Measurements from ENCODE around the gene SMIM29.
A peak's percentile ranks its signal among the peaks of the same experiment; 100 is the strongest.
"Not testable (repeated sequence)": the region's sequence is repeated elsewhere in the genome, so short reads cannot be mapped to it uniquely, and the experiment has no call there.

SMIM29 gene

DNA sequence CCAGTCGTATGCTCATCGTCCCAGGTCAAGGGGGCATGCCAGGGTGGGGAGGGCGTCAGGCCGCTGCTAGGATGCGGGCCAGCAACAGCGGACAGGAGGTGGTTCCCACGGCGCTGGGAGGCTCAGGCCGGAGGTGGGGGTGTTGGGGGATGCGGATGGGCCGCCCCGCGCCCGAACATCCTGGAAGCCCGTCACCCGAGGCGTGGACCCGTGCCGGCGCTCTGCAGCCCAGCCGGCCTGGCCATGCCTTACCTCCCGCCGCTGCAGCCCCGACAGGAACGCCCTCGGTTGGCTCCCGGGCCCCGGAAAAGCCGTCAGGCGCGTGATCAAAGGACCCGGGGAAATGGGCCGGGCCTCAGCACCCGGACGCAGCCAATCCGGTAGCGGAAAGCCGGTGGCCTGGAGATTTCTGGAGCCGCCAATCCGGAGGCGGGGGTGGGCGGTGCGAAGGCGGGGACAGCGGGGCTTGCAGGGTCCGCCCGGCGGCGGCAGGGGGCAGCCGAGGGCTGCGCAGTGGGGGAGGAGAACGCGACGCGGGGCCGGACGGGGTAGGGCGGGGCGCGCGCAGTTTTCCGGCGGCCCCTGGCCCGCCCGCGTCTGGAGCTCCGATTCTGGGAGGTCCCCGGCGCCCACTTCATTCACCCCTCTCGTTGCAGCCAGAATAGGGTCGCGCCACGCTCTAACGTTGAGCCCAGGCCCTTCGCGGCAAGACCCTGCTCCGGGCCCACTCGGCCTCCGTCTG lies at the start of gene SMIM29:
TSS of gene SMIM29 (minus strand) at position 280 of the 742 bp plus-strand sequence. CDS start 1,215 bp downstream, outside the sequence.
- peak; percentile 95 to 96 for DNase-seq

DNA sequence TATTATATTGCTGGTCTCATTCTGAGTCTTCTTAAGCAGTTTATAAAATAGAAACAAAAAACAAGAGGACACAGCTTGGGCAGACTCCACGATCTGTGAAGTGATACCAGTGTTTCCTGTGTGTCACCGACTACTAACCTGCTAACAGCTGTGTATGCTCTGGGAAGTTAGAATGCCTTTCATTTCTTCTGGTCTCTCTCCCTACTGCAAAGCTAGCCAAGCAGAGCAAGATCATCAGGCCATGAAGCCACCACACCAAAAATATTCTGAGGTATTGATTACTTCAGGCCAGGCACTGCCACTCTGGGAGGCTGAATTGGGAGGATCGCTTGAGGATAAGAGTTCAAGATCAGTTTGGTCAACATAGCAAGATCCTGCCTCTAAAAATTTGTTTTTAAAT lies 46.9 kb upstream of the SMIM29 start:
- no peak for DNase-seq

DNA sequence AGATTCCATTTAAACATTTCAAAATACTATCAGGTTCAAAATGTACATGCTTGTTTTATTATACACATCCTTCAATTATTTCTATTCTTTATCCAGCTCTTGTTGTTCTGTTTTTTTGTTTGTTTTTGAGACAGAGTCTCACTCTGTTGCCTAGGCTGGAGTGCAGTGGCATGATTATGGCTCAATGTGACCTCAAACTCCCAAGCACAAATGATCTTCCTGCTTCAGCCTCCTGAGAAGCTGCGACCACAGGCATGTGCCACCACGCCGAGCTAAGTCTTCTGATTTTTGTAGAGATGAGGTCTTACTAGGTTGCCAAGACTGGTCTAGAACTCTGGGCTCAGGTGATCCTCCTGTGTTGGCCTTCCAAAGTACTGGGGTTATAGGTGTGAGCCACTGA lies 44.1 kb upstream of the SMIM29 start:
- DNase-seq = no peak

DNA sequence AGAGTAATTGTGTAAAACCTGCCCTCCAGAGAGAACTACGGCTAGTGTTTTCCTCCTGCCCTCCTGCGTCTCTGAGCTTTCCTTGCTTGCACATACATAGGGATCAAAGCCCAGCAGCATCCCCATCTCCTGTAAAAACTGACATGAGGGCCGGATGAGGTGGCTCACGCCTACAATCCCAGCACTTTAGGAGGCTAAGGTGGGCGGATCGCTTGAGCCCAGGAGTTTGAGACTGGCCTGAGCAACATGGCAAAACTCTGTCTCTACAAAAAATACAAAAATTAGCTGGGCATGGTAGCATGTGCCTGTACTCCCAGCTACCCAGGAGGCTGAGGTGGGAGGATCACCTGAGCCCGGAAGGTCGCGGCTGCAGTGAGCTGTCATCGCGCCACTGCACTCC lies 40.3 kb upstream of the SMIM29 start:
- DNase-seq = no peak

GRCh38 chr6:34288581-34288980 lies 39.8 kb upstream of the SMIM29 start:
- DNase-seq = no peak

GRCh38 chr6:34285448-34286164 lies 36.8 kb upstream of the SMIM29 start:
- no peak for DNase-seq

- peak; percentile 100 for DNase-seq
Observed at GRCh38 chr6:34284563-34285447, 36.0 kb upstream of the SMIM29 start.

- DNase-seq = no peak
Observed at GRCh38 chr6:34281702-34282334, 33.0 kb upstream of the SMIM29 start.

- no peak for DNase-seq
Observed at GRCh38 chr6:34280216-34280615, 31.4 kb upstream of the SMIM29 start.

DNA sequence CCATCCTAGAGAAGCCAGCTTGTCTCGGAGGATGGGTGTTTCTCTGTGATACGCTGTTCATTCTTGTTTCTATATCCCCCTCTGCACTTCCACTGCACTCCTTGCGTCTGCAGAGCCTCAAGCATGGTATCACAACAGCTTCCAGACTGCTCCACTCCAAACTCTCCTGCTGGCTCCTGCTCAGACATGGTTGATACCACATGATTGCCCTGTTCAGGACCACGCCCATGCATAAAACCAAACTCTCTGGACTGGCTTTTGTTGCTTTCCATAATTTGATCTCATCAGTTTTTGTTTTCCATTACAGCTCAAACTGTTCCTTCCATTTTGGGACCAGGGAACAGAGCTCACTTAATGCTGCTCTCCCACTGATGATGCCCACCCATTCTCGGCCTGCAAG lies 30.0 kb upstream of the SMIM29 start:
- DNase-seq = no peak

DNA sequence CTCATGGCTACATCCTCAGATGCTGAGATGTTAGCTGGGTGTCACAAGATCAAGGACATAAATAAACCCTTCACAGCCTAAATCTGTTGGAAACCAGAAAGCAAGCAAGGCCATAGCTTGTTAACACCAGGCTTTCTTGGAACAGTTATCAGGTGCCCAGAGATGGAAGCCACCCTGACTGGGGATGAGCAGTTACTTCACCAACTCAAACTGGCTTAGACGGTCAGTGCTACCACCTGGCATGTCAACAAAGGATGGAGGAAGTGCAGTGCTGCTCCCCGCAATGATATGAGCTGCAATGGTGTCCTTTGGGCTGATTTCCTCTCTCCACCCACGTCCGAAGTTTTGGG lies 28.9 kb upstream of the SMIM29 start:
- no peak for DNase-seq

DNA sequence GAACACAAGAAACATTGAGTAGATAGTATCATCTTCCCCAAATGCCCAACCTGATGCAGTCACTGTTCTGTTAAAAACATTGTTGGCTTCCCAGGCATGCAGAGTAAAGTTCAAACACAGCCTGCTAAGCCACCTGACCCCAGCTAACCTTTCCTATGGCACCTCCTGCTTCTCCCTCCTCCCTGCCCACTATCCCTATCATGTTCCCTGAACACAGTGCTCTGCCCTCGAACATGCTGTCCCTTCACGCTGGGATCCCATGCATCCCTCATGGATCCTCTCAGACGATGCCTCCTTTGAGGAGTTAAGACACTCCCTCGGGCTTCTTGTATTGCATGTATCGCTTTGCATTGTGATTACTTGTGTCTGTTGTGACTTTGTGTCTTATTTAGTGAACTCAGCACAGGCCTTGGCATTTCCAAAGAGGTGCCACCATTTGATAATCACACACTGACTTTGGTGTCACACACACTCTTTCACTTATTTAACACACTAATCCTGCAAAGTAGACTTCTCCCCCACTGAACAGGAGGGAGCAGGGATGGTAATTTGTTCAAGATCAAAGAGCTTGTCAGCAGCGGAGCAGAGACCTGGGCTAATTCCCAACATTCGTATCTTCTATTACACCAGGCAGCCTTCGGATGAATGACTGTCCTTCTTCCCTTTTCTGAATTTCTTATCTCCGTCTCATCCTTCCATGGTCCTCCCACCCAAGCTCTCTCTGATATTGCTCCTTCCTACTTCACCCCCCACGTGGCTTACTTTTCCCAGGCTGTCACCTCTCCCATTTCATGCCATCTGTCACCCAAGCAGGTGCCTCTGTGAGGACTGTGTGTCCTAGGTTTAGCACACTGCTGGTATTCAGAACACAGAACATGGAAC lies 28.3 kb upstream of the SMIM29 start:
- no peak for DNase-seq

GRCh38 chr6:34276191-34276590 lies 27.4 kb upstream of the SMIM29 start:
- DNase-seq = no peak

GRCh38 chr6:34275128-34275804 lies 26.5 kb upstream of the SMIM29 start:
- DNase-seq = no peak

DNA sequence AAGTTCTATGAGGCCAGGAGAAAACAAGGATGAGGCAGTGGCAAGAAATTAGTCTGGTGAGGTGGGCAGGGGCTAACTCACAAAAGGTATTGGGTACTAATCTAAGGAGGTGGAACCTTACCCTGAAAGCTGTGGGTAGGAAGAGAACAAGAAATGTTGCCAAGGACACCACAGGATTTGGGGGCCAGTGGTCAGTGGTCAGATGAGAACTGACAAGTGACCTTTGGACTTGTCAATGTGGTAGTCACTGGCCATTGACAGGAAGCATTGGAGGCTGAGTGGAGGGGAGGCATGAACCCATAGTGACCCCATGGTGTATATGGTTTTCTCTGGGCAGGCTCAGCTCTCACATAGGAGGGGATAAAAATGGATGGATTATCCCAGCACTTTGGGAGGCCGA lies 25.3 kb upstream of the SMIM29 start:
- no peak for DNase-seq

- peak; percentile 97 to 98 for DNase-seq
Observed at GRCh38 chr6:34273242-34273805, 24.5 kb upstream of the SMIM29 start.

DNA sequence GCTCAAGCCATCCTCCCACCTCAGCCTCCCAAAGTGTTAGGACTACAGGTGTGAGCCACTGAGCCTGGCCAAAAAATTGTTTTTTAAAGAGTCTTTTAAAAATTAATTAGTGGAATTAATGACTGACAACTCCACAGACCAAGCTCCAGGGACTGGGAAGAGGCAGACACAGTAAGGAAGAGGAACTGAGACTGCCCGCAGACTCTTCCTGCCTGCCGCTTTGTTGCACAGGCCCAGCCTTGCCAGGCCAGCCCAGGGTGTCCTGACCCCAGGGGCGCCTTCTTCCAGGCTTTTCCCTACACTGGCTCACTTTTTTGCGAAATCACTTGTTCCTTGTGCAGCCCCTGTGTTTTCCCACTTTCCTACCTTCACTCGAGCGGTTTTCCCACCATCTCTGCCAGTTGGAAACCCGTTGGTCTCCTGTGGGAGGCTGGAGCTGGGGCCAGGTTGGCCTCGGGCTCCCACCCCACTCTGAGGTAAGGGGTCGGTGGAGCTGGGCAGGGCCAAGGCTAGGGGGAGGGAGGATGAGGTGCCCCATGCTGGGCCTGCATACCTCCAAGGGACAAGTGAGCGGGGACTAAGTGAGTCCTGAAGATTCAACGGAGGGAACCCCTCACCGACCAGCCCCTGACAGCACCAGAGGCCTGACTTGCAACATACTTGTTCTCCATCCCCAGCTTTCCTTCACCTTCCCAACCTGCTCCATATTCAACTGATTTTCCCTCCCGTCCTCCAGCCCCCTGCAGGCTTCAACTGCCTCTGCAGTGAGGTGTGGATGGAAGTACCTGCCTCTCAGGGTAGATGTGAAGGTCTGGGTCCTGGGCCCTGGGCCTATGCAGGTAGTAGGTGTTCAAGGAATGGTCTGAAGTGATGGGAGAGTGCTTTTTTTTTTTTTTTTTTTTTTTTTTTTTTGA lies 23.5 kb upstream of the SMIM29 start:
- DNase-seq = peak; percentile 16 to 46

- DNase-seq = not testable (repeated sequence)
Observed at GRCh38 chr6:34269658-34270341, 21.0 kb upstream of the SMIM29 start.

DNA sequence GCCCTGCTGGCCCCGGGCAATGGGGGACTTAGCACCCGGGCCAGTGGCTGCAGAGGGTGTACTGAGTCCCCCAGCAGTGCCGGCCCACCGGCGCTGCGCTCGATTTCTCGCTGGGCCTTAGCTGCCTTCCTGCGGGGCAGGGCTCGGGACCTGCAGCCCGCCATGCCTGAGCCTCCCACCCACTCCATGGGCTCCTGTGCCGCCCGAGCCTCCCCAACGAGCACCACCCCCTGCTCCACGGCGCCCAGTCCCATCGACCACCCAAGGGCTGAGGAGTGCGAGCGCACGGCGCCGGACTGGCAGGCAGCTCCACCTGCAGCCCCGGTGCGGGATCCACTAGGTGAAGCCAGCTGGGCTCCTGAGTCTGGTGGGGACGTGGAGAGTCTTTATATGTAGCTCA lies 20.3 kb upstream of the SMIM29 start:
- DNase-seq = not testable (repeated sequence)

Measured in AML-193 (cell line).